Transverse colon (tissue), 4 donors: ENCODE results near the gene IL18BP. TPM values are rescaled to one million over a fixed set of nuclear protein-coding genes. Genes with fewer than 3 reads are reported as not detected.
A peak's percentile ranks its signal among the peaks of the same experiment; 100 is the strongest.

Experiments
- DNase-seq: peaks from one replicate; pipeline ENCODE4 v3.0.0-alpha.2; 2019
- H3K27ac ChIP-seq, 4 donors: fragments of 200-600 bp; sonication (generic); 2 replicates each; pipeline ENCODE4 v1.5.1; 2016 to 2018; ENCODE audit warnings: inconsistent platforms in 4 of 4
- H3K27me3 ChIP-seq: fragments of 200-600 bp; sonication (generic); 2 replicates; pipeline ENCODE4 v1.5.1; 2017; ENCODE audit warnings: inconsistent platforms
- H3K36me3 ChIP-seq, 4 donors: fragments of 200-600 bp; sonication (generic); 2 replicates each; pipeline ENCODE4 v1.5.1; 2017 to 2019; ENCODE audit warnings: inconsistent platforms in 4 of 4
- H3K4me1 ChIP-seq, 4 donors: fragments of 200-600 bp; sonication (generic); 2 replicates each; pipeline ENCODE4 v1.5.1; 2017 to 2020; ENCODE audit warnings: inconsistent platforms in 4 of 4
- H3K4me3 ChIP-seq, 4 donors: fragments of 200-600 bp; sonication (generic); 1 replicate in 1 of 4; 2 replicates in 3 of 4; pipeline versions ENCODE4 v1.5.1 to v1.6.1; 2017 to 2019; ENCODE audit warnings: inconsistent platforms in 4 of 4
- H3K9me3 ChIP-seq, 2 donors: fragments of 200-600 bp; sonication (generic); 2 replicates each; pipeline ENCODE4 v1.5.1; 2017 to 2019; ENCODE audit warnings: inconsistent platforms in 2 of 2
- EP300 ChIP-seq: sonication (generic); formaldehyde crosslinking; IDR thresholded peaks from one replicate; pipeline ENCODE4 v1.6.1; 2017; ENCODE audit warnings: antibody characterized with exemption, low read depth
- POLR2A ChIP-seq: fragments of 450-650 bp; IDR thresholded peaks from one replicate; pipeline ENCODE4 v1.6.1; 2016; ENCODE audit warnings: antibody characterized with exemption, mild to moderate bottlenecking, moderate library complexity
- POLR2AphosphoS5 ChIP-seq, 3 donors: sonication (generic); formaldehyde crosslinking; IDR thresholded peaks; one replicate each; pipeline ENCODE4 v1.6.1; 2016; ENCODE audit warnings: antibody characterized with exemption in 3 of 3
- WGBS, 2 donors: methylation state at CpG; one replicate each; pipeline ENCODE4 v1.1.5; 2018; ENCODE audit warnings: low coverage in 1 of 2; 5-methylcytosine and 5-hydroxymethylcytosine counted together
- in situ Hi-C, 4 donors: fragments of 200-750 bp; cut with MboI; loops; one replicate each; pipeline versions ENCODE4 v1.15.0 to v1.15.1; 2017; ENCODE audit warnings: low sequenced_read_pairs in 3 of 4, low pct_ligation_motif_present in 1 of 4, low pct_unique_long_range_greater_than_20kb in 1 of 4
- intact Hi-C: fragments of 100-400 bp; cut with DNase I; formaldehyde crosslinking; loops from one replicate; pipeline ENCODE4 v1.15.1; 2023; ENCODE audit warnings: low total_unique reads
- total RNA-seq, 4 donors: library from RNA; depleted of rRNA; stranded (reverse); fragments of >200 nt; gene quantifications; one replicate each; pipeline ENCODE4 v1.1.0, GENCODE V29; 2016
- TF ChIP-seq, protein P1 (sequence below), 5 experiments: fragments of 200-600 bp in 3 of 5; fragments of 450-650 bp in 2 of 5; sonication (generic) in 3 of 5; IDR thresholded peaks; 1 replicate in 2 of 5; 2 replicates in 3 of 5; pipeline ENCODE4 v1.5.1; 2016 to 2017; ENCODE audit warnings: antibody characterized with exemption in 5 of 5, inconsistent platforms in 3 of 5, mild to moderate bottlenecking in 2 of 5, moderate library complexity in 1 of 5

IL18BP gene
- total RNA-seq, 4 donors from 2014 or later: 7.4 to 29.9 (median 14.5) TPM

- in situ Hi-C loops (no loop called here), intact Hi-C loops (no loop called here)
- Histone ChIP-seq H3K4me1 (peaks cover 2 to 12% (median 6%) of the 10 kb centered on the region in 4 donors), H3K9me3 (no peaks in the 10 kb centered on the region), H3K4me3 (no peak overlapping the region), H3K27me3 (no peaks in the 10 kb centered on the region), H3K27ac (no peak overlapping the region), H3K36me3 (peaks cover 0 to 67% (median 41%) of the 10 kb centered on the region in 4 donors)
- WGBS, 2 donors: 92% methylated on average over 16 of the region's 16 CpGs; no CpG with 5 or more reads in 1 of the 2 donors
- DNase-seq: no peak
- TF ChIP-seq POLR2A (no peak), POLR2AphosphoS5 (IDR thresholded peaks at IDR 0.05) (no peak), EP300 (no peak)
- TF ChIP-seq, protein P1, sequence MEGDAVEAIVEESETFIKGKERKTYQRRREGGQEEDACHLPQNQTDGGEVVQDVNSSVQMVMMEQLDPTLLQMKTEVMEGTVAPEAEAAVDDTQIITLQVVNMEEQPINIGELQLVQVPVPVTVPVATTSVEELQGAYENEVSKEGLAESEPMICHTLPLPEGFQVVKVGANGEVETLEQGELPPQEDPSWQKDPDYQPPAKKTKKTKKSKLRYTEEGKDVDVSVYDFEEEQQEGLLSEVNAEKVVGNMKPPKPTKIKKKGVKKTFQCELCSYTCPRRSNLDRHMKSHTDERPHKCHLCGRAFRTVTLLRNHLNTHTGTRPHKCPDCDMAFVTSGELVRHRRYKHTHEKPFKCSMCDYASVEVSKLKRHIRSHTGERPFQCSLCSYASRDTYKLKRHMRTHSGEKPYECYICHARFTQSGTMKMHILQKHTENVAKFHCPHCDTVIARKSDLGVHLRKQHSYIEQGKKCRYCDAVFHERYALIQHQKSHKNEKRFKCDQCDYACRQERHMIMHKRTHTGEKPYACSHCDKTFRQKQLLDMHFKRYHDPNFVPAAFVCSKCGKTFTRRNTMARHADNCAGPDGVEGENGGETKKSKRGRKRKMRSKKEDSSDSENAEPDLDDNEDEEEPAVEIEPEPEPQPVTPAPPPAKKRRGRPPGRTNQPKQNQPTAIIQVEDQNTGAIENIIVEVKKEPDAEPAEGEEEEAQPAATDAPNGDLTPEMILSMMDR (IDR thresholded peaks at IDR 0.05): no peak
These were observed 6.0 kb downstream of the IL18BP start for GRCh38 chr11:72004515-72005346.

DNA sequence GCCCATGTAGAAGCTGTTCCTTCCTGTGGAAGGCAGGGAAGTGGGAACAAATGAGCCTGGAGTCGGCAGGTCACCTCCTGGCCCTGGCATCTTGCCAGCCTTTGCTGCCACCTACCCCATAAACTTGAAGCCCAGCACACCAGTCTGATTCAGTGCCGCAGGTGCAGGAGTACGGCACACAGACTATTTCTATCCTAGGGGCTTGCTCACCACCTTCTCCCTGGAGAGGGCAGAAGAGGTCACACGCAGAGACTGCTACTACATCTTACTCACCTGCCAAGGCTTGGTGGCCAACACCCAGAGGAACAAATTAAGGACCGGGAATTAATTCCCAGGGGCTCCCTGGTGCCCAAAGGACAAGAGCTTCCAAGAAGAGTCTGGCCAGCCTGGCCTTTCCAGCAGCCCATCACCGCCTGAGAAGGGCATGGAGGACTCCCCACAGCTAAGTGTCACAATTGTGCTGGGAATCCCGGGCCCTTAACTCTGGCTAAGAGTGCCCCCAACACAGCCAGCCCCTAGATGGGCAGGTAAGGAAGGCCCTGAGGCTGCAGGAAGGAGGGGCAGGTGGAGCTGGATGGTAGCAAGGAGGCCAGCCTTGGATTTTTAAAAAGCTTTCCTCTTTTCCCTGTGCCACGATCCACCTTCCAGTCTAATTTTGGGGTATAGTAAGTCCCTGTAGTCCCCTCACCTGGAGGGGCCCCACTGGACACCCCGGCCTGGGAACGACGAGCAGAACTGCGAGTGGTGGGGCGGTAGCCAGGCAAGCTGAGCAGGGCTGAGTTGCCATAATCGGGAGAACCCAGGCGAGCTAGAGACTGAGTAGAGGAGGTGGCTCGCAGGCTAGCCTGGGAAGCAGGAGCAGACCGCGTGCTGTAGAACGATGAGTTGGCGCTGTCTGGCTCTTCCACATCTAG is 6.9 kb downstream of the IL18BP start:
- no peaks in the 10 kb centered on the region for H3K27me3 ChIP-seq
- H3K27ac ChIP-seq: no peak overlapping the region
- 85% methylated on average over 20 of the region's 20 CpGs; no CpG with 5 or more reads in 1 of the 2 donors for WGBS, 2 donors
- TF ChIP-seq POLR2AphosphoS5 (IDR thresholded peaks at IDR 0.05): peak in 1 of 3 donors; percentile 15
- no peak for TF ChIP-seq EP300
- peaks cover 0 to 76% (median 46%) of the 10 kb centered on the region in 4 donors for H3K36me3 ChIP-seq
- no peaks in the 10 kb centered on the region for H3K9me3 ChIP-seq
- no peak for DNase-seq
- H3K4me3 ChIP-seq: no peak overlapping the region
- H3K4me1 ChIP-seq: peaks cover 0 to 3% (median 0%) of the 10 kb centered on the region in 4 donors
- in situ Hi-C loops (no loop called here), intact Hi-C loops (no loop called here)

- Histone ChIP-seq H3K4me3 (no peak overlapping the region), H3K4me1 (no peaks in the 10 kb centered on the region), H3K36me3 (peaks cover 0 to 83% (median 49%) of the 10 kb centered on the region in 4 donors), H3K9me3 (no peaks in the 10 kb centered on the region), H3K27me3 (no peaks in the 10 kb centered on the region), H3K27ac (no peak overlapping the region)
- intact Hi-C loops: no loop called here
- in situ Hi-C loops: no loop called here
- 90% methylated on average over 8 of the region's 8 CpGs; no CpG with 5 or more reads in 1 of the 2 donors for WGBS, 2 donors
- DNase-seq: no peak
- TF ChIP-seq, protein P1 (IDR thresholded peaks at IDR 0.05): no peak
- TF ChIP-seq POLR2A (no peak), POLR2AphosphoS5 (IDR thresholded peaks at IDR 0.05) (no peak), EP300 (no peak)
These were observed 7.8 kb downstream of the IL18BP start for GRCh38 chr11:72006309-72007088.

DNA sequence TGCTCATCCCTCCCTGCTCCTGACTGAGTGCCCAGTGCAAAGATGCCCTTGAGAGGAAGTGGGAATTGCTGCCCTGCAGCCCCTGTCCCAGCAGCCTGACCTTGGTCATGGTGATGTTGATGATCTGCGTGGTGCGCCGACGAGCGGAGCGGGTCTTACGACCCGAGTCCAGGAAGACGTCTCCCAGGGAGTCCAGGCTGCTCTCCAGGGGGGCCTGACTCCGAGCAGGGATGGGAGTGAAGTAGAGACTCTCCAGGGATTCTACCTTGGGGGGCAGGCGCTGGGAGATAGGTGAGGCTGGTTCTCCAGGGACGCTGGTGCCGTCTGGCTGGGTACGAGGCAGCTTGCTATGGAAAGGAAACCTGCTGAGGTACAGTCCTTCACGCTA is 8.4 kb downstream of the IL18BP start:
- 94% methylated on average over 15 of the region's 15 CpGs; no CpG with 5 or more reads in 1 of the 2 donors for WGBS, 2 donors
- in situ Hi-C loops: no loop called here
- Histone ChIP-seq H3K36me3 (peaks cover 0 to 89% (median 50%) of the 10 kb centered on the region in 4 donors), H3K27ac (no peak overlapping the region), H3K27me3 (no peaks in the 10 kb centered on the region), H3K9me3 (no peaks in the 10 kb centered on the region), H3K4me1 (peaks cover 0 to 4% (median 0%) of the 10 kb centered on the region in 4 donors), H3K4me3 (no peak overlapping the region)
- no peak for TF ChIP-seq POLR2A
- no peak for TF ChIP-seq EP300
- no peak for TF ChIP-seq POLR2AphosphoS5 (IDR thresholded peaks at IDR 0.05)
- TF ChIP-seq, protein P1 (IDR thresholded peaks at IDR 0.05): no peak
- no peak for DNase-seq
- intact Hi-C loops: no loop called here
